ENCODE data around the gene YIPF3.
A peak's percentile ranks its signal among the peaks of the same experiment; 100 is the strongest.
"Not testable (repeated sequence)": the region's sequence is repeated elsewhere in the genome, so short reads cannot be mapped to it uniquely, and the experiment has no call there.

Gene YIPF3

GRCh38 chr6:43516697-43517504, at the start of gene YIPF3, which contains the start of gene POLR1C:
Gene YIPF3, minus strand, starts transcription at chr6:43516926. Its CDS starts 119 bp downstream, at chr6:43516807.
Gene POLR1C, plus strand, starts transcription at chr6:43517089. Its CDS starts 21 bp downstream, at chr6:43517110.
- peak; percentile 93 for DNase-seq

GRCh38 chr6:43559328-43559727, 42.6 kb upstream of the YIPF3 start:
- no peak for DNase-seq

- DNase-seq, result not testable (repeated sequence)
Observed at GRCh38 chr6:43557620-43558019, 40.9 kb upstream of the YIPF3 start.

- DNase-seq, result no peak
Observed at GRCh38 chr6:43547222-43547621, 30.5 kb upstream of the YIPF3 start.

- no peak for DNase-seq
Observed at GRCh38 chr6:43544461-43544860, 27.7 kb upstream of the YIPF3 start.

GRCh38 chr6:43541774-43542471, 25.2 kb upstream of the YIPF3 start:
- DNase-seq, result no peak

- no peak for DNase-seq
Observed at GRCh38 chr6:43540507-43540906, 23.8 kb upstream of the YIPF3 start.

- DNase-seq, result not testable (repeated sequence)
Observed at GRCh38 chr6:43539409-43539808, 22.7 kb upstream of the YIPF3 start.

- DNase-seq, result not testable (repeated sequence)
Observed at GRCh38 chr6:43538986-43539385, 22.3 kb upstream of the YIPF3 start.

GRCh38 chr6:43532201-43532600, 15.5 kb upstream of the YIPF3 start:
- DNase-seq, result no peak

- no peak for DNase-seq
Observed at GRCh38 chr6:43524483-43524961, 7.8 kb upstream of the YIPF3 start.

- no peak for DNase-seq
Observed at GRCh38 chr6:43523284-43523683, 6.6 kb upstream of the YIPF3 start.

- no peak for DNase-seq
Observed at GRCh38 chr6:43522547-43523261, 6.0 kb upstream of the YIPF3 start.

GRCh38 chr6:43521836-43522235, 5.1 kb upstream of the YIPF3 start:
- no peak for DNase-seq

GRCh38 chr6:43520097-43520496, 3.4 kb upstream of the YIPF3 start:
- DNase-seq, result no peak

GRCh38 chr6:43517505-43518357, 1.0 kb upstream of the YIPF3 start:
- no peak for DNase-seq

GRCh38 chr6:43516367-43516696, 394 bp downstream of the YIPF3 start:
- DNase-seq, result no peak

GRCh38 chr6:43515808-43516207, 918 bp downstream of the YIPF3 start:
- no peak for DNase-seq

- DNase-seq, result no peak
Observed at GRCh38 chr6:43511824-43512415, 4.8 kb downstream of the YIPF3 start.

GRCh38 chr6:43510827-43511163, 5.9 kb downstream of the YIPF3 start:
- no peak for DNase-seq

GRCh38 chr6:43509984-43510826, 6.5 kb downstream of the YIPF3 start, which contains the start of gene LRRC73:
Gene LRRC73, minus strand, starts transcription at chr6:43510346. Its CDS starts 561 bp downstream, at chr6:43509785.
- DNase-seq, result peak; percentile 85

Data from activated T-cell treated with anti-CD3 and anti-CD28 coated beads, Interleukin-2, amount 50 U/mL, for 1 hour (primary cell).